Measurements from ENCODE around the gene ELFN1.

GRCh38 chr7:1691096-1691495 is 21.0 kb downstream of the ELFN1 start:
- TF ChIP-seq CTCF (IDR thresholded peaks at IDR 0.05) (no peak), POLR2AphosphoS5 (IDR thresholded peaks at IDR 0.05) (no peak)

Measured in gastroesophageal sphincter (tissue), 3 donors.